Caco-2 (cell line): ENCODE measurements around the gene TGM1. TPM values are rescaled to one million over a fixed set of nuclear protein-coding genes. Genes with fewer than 3 reads are reported as not detected.

Experiments used
- BruUV-seq: library from RNA; stranded (reverse); fragments of 400-500 nt; replicated peaks from 2 replicates; lab custom pipeline; 2021; lab: Mats Ljungman, UMichigan
- CTCF ChIA-PET: fragments of 300-600 bp; sonication (Branson Sonifier 250); formaldehyde crosslinking; loops from one replicate; lab custom pipeline; 2022; ENCODE audit warnings: antibody characterized with exemption; lab: Charles Lee
- POLR2A ChIA-PET: fragments of 300-600 bp; sonication (Branson Sonifier 250); formaldehyde crosslinking; loops from one replicate; lab custom pipeline; 2022; ENCODE audit warnings: antibody characterized with exemption; lab: Charles Lee
- DNase-seq, 2 experiments: peaks; one replicate each; pipeline versions ENCODE4 v3.0.0 to v3.0.0-alpha.2; 2020 to 2022
- H3K27me3 ChIP-seq: replicated peaks from 2 replicates; pipeline ENCODE4 v1.6.0; 2011; ENCODE audit warnings: low read length; ENCODE audit not compliant: control insufficient read depth, insufficient read depth
- H3K36me3 ChIP-seq: 2 replicates; pipeline ENCODE4 v1.5.1; 2011; ENCODE audit warnings: low read length; ENCODE audit not compliant: control insufficient read depth, insufficient read depth
- H3K4me1 ChIP-seq: fragments of 250-450 bp; sonication (Bioruptor Pico); 2 replicates; pipeline ENCODE4 v1.5.1; 2020; ENCODE audit warnings: mild to moderate bottlenecking
- H3K4me3 ChIP-seq: 2 replicates; pipeline ENCODE4 v1.5.1; 2011; ENCODE audit warnings: low read depth, mild to moderate bottlenecking, control low read depth, low read length
- H3K9me3 ChIP-seq: fragments of 250-450 bp; sonication (Bioruptor Pico); 2 replicates; pipeline ENCODE4 v1.5.1; 2020; ENCODE audit warnings: mild to moderate bottlenecking, moderate library complexity
- H3K27ac Mint-ChIP-seq: one replicate; pipeline ENCODE4 v1.8.0; 2022; ENCODE audit warnings: mixed read lengths; ENCODE audit not compliant: unreplicated experiment
- H3K27me3 Mint-ChIP-seq: one replicate; pipeline ENCODE4 v1.8.0; 2022; ENCODE audit warnings: mixed read lengths; ENCODE audit not compliant: insufficient read depth, unreplicated experiment
- H3K36me3 Mint-ChIP-seq: one replicate; pipeline ENCODE4 v1.8.0; 2022; ENCODE audit warnings: mild to moderate bottlenecking, mixed read lengths; ENCODE audit not compliant: insufficient read depth, unreplicated experiment
- H3K4me1 Mint-ChIP-seq: one replicate; pipeline ENCODE4 v1.8.0; 2022; ENCODE audit warnings: low read depth, mixed read lengths; ENCODE audit not compliant: unreplicated experiment
- H3K4me3 Mint-ChIP-seq: one replicate; pipeline ENCODE4 v1.8.0; 2022; ENCODE audit warnings: mild to moderate bottlenecking, moderate library complexity, mixed read lengths; ENCODE audit not compliant: unreplicated experiment
- H3K9me3 Mint-ChIP-seq: one replicate; pipeline ENCODE4 v1.8.0; 2022; ENCODE audit warnings: mixed read lengths; ENCODE audit not compliant: unreplicated experiment
- intact Hi-C: fragments of 100-400 bp; cut with micrococcal nuclease; formaldehyde crosslinking; loops from one replicate; pipeline ENCODE4 v1.10.0; 2022; ENCODE audit not compliant: unreplicated experiment
- total RNA-seq: library from RNA; stranded (reverse); gene quantifications from 2 replicates; pipeline ENCODE4 v1.2.3, GENCODE V29; 2022
- TF ChIP-seq, protein P1 (sequence below), 2 experiments: fragments of 200-600 bp in 1 of 2; IDR thresholded peaks; 1 replicate in 1 of 2; 2 replicates in 1 of 2; pipeline versions ENCODE4 v1.5.1 to v1.8.0; 2011 to 2022; ENCODE audit warnings: antibody characterized with exemption in 1 of 2, control low read depth in 1 of 2, inconsistent platforms in 1 of 2, low read depth in 1 of 2, low read length in 1 of 2, mild to moderate bottlenecking in 1 of 2, moderate library complexity in 1 of 2; ENCODE audit not compliant: insufficient read depth in 1 of 2, severe bottlenecking in 1 of 2, unreplicated experiment in 1 of 2

Gene TGM1
- total RNA-seq, 1 experiment from 2014 or later: 5.9 TPM

DNA sequence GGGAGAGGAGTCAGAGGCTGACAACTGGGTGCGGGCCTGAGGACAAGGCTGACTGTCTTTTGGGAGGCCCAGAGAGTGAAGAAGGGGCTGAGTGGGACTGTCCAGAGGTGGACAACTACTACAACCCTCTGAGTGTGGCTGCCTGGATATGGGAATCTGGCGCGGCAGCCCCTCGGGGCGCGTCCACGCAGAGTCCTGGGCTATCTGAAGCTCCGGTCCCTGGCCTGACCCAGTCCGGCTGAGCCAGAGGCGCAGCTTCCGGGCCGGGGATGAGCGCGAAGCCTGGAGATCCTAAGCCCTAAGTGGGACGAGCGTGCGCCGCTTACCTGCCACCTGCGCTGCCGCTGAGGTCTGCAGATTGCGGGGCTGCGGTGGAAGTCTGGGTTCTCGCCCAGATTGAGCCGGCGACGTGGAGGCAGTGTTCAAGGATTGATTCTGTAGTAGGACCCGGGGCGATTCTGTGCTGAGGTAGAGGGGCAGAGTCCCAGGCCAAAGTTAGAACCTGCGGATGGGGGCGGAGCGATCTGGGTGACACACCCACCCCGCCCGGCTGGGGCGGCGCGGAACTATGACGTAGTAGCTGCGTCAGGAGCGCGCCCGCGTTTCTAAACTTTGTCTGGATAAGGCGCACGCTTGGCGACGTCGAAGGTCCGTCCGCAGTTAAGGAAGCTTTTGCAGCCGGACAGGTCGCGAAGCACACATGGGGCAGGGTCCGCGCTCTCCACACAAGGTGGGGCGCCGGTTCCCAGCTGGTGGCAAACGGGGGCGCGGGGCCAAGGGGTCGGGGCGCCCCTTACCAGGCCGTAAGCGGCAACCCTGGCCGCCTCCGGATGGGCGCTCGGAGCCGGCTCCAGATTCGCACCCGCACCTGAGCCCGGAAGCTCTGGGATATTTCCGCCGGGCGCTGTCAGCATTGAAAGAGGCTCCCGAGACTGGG lies 36.5 kb upstream of the TGM1 start, which contains the start of the genes DHRS1 and NOP9:
Gene DHRS1 (minus strand): TSS at position 526 of the 937 bp plus-strand sequence. CDS start 674 bp downstream, outside the sequence.
Gene NOP9 (plus strand): TSS at position 596 of the 937 bp plus-strand sequence. CDS start 105 bp downstream, at position 701.
- peak; percentile 89 to 93 for DNase-seq
- Histone ChIP-seq H3K4me1 (peaks cover 5% of the 10 kb centered on the region), H3K27me3 (no peaks in the 10 kb centered on the region), H3K4me3 (peak within 1 kb of the TSS; percentile 88), H3K9me3 (no peaks in the 10 kb centered on the region), H3K36me3 (peaks cover 2% of the 10 kb centered on the region)
- peaks cover 15% of the 10 kb centered on the region for H3K4me1 Mint-ChIP-seq
- ChIA-PET POLR2A (interaction anchor here (0.6 to 3.1 kb wide), 4 partner anchors 8 to 57 kb away, joined by 4 to 36 read pairs (median 4); partner anchors contain the start of genes CIDEB and TINF2), CTCF (interaction anchor here (0.6 to 5.8 kb wide), 10 partner anchors 8 to 137 kb away, joined by 3 to 157 read pairs (median 4); partner anchors contain the start of genes CIDEB, MDP1 and TINF2)
- intact Hi-C loops: loop anchor here (1.0 kb wide), 1 partner anchor 9 kb away; no protein-coding TSS in a partner anchor
- H3K4me3 Mint-ChIP-seq: peak within 1 kb of the TSS; percentile 96
- no peaks in the 10 kb centered on the region for H3K9me3 Mint-ChIP-seq
- TSS peak; percentile 82 for BruUV-seq
- TF ChIP-seq, protein P1, sequence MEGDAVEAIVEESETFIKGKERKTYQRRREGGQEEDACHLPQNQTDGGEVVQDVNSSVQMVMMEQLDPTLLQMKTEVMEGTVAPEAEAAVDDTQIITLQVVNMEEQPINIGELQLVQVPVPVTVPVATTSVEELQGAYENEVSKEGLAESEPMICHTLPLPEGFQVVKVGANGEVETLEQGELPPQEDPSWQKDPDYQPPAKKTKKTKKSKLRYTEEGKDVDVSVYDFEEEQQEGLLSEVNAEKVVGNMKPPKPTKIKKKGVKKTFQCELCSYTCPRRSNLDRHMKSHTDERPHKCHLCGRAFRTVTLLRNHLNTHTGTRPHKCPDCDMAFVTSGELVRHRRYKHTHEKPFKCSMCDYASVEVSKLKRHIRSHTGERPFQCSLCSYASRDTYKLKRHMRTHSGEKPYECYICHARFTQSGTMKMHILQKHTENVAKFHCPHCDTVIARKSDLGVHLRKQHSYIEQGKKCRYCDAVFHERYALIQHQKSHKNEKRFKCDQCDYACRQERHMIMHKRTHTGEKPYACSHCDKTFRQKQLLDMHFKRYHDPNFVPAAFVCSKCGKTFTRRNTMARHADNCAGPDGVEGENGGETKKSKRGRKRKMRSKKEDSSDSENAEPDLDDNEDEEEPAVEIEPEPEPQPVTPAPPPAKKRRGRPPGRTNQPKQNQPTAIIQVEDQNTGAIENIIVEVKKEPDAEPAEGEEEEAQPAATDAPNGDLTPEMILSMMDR (IDR thresholded peaks at IDR 0.05; ENCODE audit: insufficient read depth in 1 of 2, low read depth in 1 of 2, low read length in 1 of 2, severe bottlenecking in 1 of 2, unreplicated experiment in 1 of 2): no peak
- peak within 1 kb of the TSS; percentile 94 for H3K27ac Mint-ChIP-seq
- no peaks in the 10 kb centered on the region for H3K27me3 Mint-ChIP-seq
- H3K36me3 Mint-ChIP-seq: peaks cover 52% of the 10 kb centered on the region

DNA sequence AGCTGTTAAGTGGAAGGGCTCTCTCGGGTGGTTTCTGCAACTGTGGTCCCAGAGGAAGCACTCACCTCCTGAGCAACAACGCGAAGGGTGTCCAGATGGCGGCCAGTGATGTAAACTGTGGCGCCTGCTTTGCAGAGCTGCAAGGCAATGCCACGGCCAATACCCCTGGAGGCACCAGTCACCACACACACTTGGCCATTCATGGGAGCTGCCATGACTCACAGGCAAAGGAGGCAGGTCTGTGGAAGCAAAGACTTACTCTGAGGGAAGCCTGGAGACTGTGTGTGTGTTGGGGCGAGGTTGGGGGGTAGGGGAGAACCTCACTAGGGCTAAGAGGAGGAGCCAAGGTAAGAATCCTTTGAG lies 35.9 kb upstream of the TGM1 start:
- Mint-ChIP-seq H3K27me3 (no peaks in the 10 kb centered on the region), H3K27ac (peak overlapping the region; percentile 94), H3K36me3 (peaks cover 45% of the 10 kb centered on the region), H3K9me3 (no peaks in the 10 kb centered on the region), H3K4me1 (peaks cover 15% of the 10 kb centered on the region), H3K4me3 (peak overlapping the region; percentile 96)
- Histone ChIP-seq H3K27me3 (no peaks in the 10 kb centered on the region), H3K4me3 (peak overlapping the region; percentile 88), H3K9me3 (no peaks in the 10 kb centered on the region), H3K4me1 (peaks cover 5% of the 10 kb centered on the region), H3K36me3 (peaks cover 2% of the 10 kb centered on the region)
- intact Hi-C loops: loop anchor here (1.0 kb wide), 1 partner anchor 9 kb away; no protein-coding TSS in a partner anchor
- peak in 1 of 2 experiments; percentile 17 for DNase-seq
- BruUV-seq: no TSS peak
- POLR2A ChIA-PET: interaction anchor here (3.1 kb wide), 1 partner anchor 56 kb away, joined by 36 read pairs; the partner anchor contains the start of gene TINF2
- CTCF ChIA-PET: interaction anchor here (0.8 to 5.8 kb wide), 6 partner anchors 9 to 137 kb away, joined by 3 to 157 read pairs (median 4); partner anchors contain the start of genes CIDEB, MDP1 and TINF2
- TF ChIP-seq, protein P1 (IDR thresholded peaks at IDR 0.05; ENCODE audit: insufficient read depth in 1 of 2, low read depth in 1 of 2, low read length in 1 of 2, severe bottlenecking in 1 of 2, unreplicated experiment in 1 of 2): no peak
